Measurements from ENCODE around the gene WFDC9. TPM values are rescaled to one million over a fixed set of nuclear protein-coding genes. Genes with fewer than 3 reads are reported as not detected.

Gene WFDC9
- total RNA-seq, 1 donor from 2014 or later, result not detected

DNA sequence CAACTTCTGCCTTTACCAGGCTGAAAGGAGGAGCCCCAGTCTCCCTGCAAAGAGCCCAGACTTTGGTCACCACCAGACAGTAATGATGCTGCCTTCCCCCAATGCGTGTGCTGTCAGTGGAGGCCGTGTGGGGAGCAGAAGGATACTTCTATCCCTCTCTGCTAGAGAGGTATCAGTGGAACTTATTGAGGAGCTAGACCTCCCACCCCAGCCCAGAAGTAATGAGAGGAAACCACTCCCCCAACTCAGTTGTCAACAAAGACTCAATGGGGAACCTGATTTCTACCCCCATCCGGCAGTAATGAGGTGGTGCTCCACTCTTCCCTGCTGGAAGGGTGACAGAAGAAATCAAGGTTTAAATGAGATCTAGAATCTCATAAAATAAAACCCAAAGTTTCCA is 47.6 kb downstream of the WFDC9 start:
- peaks cover 2% of the 10 kb centered on the region for H3K4me1 Mint-ChIP-seq (ENCODE audit: unreplicated experiment)
- H3K27ac Mint-ChIP-seq (ENCODE audit: unreplicated experiment), result no peak overlapping the region
- no peaks in the 10 kb centered on the region for H3K36me3 Mint-ChIP-seq (ENCODE audit: low read depth, unreplicated experiment)
- no peaks in the 10 kb centered on the region for H3K27me3 Mint-ChIP-seq (ENCODE audit: unreplicated experiment)
- H3K4me3 Mint-ChIP-seq (ENCODE audit: unreplicated experiment), result no peak overlapping the region
- no peaks in the 10 kb centered on the region for H3K9me3 Mint-ChIP-seq (ENCODE audit: unreplicated experiment)
- TF ChIP-seq CTCF (IDR thresholded peaks at IDR 0.05; ENCODE audit: unreplicated experiment), result no peak
- no peak for DNase-seq (ENCODE audit: low spot score)

- no peak overlapping the region for H3K4me3 Mint-ChIP-seq (ENCODE audit: unreplicated experiment)
- peaks cover 4% of the 10 kb centered on the region for H3K4me1 Mint-ChIP-seq (ENCODE audit: unreplicated experiment)
- DNase-seq (ENCODE audit: low spot score), result no peak
- no peak overlapping the region for H3K27ac Mint-ChIP-seq (ENCODE audit: unreplicated experiment)
- no peaks in the 10 kb centered on the region for H3K27me3 Mint-ChIP-seq (ENCODE audit: unreplicated experiment)
- no peak for TF ChIP-seq CTCF (IDR thresholded peaks at IDR 0.05; ENCODE audit: unreplicated experiment)
- no peaks in the 10 kb centered on the region for H3K36me3 Mint-ChIP-seq (ENCODE audit: low read depth, unreplicated experiment)
- H3K9me3 Mint-ChIP-seq (ENCODE audit: unreplicated experiment), result no peaks in the 10 kb centered on the region
These were observed 49.4 kb downstream of the WFDC9 start for GRCh38 chr20:45581702-45582101.

GRCh38 chr20:45579184-45579583 is 51.9 kb downstream of the WFDC9 start, which contains the start of gene WFDC8:
Gene WFDC8 (minus strand): TSS chr20:45579284. CDS start chr20:45579247, 37 bp downstream.
- Mint-ChIP-seq H3K36me3 (ENCODE audit: low read depth, unreplicated experiment) (no peaks in the 10 kb centered on the region), H3K9me3 (ENCODE audit: unreplicated experiment) (no peaks in the 10 kb centered on the region), H3K4me1 (ENCODE audit: unreplicated experiment) (peaks cover 4% of the 10 kb centered on the region), H3K4me3 (ENCODE audit: unreplicated experiment) (no peak within 1 kb of the TSS), H3K27me3 (ENCODE audit: unreplicated experiment) (no peaks in the 10 kb centered on the region), H3K27ac (ENCODE audit: unreplicated experiment) (no peak within 1 kb of the TSS)
- DNase-seq (ENCODE audit: low spot score), result no peak
- TF ChIP-seq CTCF (IDR thresholded peaks at IDR 0.05; ENCODE audit: unreplicated experiment), result no peak

- Mint-ChIP-seq H3K9me3 (ENCODE audit: unreplicated experiment) (no peaks in the 10 kb centered on the region), H3K27me3 (ENCODE audit: unreplicated experiment) (no peaks in the 10 kb centered on the region), H3K36me3 (ENCODE audit: low read depth, unreplicated experiment) (no peaks in the 10 kb centered on the region), H3K27ac (ENCODE audit: unreplicated experiment) (no peak overlapping the region), H3K4me1 (ENCODE audit: unreplicated experiment) (peaks cover 2% of the 10 kb centered on the region), H3K4me3 (ENCODE audit: unreplicated experiment) (no peak overlapping the region)
- no peak for TF ChIP-seq CTCF (IDR thresholded peaks at IDR 0.05; ENCODE audit: unreplicated experiment)
- no peak for DNase-seq (ENCODE audit: low spot score)
These were observed 52.9 kb downstream of the WFDC9 start for GRCh38 chr20:45578231-45578630.

DNA sequence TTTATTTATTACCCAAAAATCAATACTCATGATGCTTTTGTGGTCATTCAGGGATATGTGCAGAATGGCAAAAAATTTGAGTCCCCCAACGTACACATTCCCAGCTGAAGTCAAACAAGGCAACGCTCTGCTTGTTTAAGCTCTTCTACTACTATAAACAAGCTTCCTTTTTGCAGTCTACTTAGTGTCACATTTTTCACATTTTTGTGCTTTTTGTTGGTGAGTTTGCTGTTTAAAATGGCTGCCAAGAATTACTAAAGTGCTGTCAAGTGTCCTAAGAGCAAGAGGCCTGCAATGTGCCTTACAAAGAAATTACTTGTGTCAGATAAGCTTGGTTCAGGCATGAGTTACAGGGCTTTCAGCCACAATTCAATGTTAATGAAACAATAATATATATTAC is 54.1 kb downstream of the WFDC9 start:
- no peak for TF ChIP-seq CTCF (IDR thresholded peaks at IDR 0.05; ENCODE audit: unreplicated experiment)
- no peaks in the 10 kb centered on the region for H3K36me3 Mint-ChIP-seq (ENCODE audit: low read depth, unreplicated experiment)
- no peaks in the 10 kb centered on the region for H3K9me3 Mint-ChIP-seq (ENCODE audit: unreplicated experiment)
- H3K27ac Mint-ChIP-seq (ENCODE audit: unreplicated experiment), result no peak overlapping the region
- H3K4me3 Mint-ChIP-seq (ENCODE audit: unreplicated experiment), result no peak overlapping the region
- no peaks in the 10 kb centered on the region for H3K27me3 Mint-ChIP-seq (ENCODE audit: unreplicated experiment)
- H3K4me1 Mint-ChIP-seq (ENCODE audit: unreplicated experiment), result peaks cover 2% of the 10 kb centered on the region
- no peak for DNase-seq (ENCODE audit: low spot score)

Data from endothelial cell (in vitro differentiated cells).